ENCODE data around the gene WBP1L.
"Not testable (repeated sequence)": the region's sequence is repeated elsewhere in the genome, so short reads cannot be mapped to it uniquely, and the experiment has no call there.

The WBP1L gene

DNA sequence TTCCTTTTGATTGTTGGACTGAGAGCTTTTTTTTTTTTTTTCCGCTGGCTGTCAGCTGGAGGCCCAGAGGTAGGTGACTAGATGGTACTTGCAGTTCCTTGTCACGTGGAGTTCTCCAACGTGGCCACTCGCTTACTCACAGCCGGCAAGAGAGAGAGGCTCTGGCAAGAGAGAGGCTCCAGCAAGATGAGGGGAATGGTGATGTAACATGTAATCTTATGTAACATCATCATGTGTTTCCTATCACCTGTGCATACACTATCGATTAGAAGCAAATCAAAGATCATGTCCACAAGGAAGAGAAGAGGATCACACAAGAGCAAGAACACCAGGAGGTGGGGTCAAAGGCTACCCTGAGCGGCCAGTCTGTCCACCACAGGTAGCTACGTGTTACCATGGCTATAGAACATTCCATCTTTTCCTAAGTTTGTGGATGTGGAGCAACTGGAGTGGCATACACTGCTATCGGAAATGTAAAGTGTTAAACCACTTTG is 106.3 kb downstream of the WBP1L start:
- DNase-seq, result no peak

DNA sequence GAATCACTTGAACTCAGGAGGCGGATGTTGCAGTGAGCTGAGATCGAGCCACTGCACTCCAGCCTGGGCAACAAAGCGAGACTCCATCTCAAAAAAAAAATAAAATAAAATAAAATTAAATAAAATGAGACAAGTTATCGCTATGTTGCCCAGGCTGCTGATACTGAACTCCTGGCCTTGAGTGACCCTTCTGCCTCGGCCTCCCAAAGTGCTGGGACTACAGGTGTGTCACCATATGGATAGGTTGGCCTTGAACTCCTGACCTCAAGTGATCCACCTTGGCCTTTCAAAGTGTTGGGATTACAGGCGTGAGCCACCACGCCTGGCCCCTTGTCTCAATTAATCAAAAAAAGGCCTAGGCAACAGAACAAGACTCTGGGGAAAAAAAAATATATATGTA is 109.5 kb downstream of the WBP1L start:
- DNase-seq, result not testable (repeated sequence)

DNA sequence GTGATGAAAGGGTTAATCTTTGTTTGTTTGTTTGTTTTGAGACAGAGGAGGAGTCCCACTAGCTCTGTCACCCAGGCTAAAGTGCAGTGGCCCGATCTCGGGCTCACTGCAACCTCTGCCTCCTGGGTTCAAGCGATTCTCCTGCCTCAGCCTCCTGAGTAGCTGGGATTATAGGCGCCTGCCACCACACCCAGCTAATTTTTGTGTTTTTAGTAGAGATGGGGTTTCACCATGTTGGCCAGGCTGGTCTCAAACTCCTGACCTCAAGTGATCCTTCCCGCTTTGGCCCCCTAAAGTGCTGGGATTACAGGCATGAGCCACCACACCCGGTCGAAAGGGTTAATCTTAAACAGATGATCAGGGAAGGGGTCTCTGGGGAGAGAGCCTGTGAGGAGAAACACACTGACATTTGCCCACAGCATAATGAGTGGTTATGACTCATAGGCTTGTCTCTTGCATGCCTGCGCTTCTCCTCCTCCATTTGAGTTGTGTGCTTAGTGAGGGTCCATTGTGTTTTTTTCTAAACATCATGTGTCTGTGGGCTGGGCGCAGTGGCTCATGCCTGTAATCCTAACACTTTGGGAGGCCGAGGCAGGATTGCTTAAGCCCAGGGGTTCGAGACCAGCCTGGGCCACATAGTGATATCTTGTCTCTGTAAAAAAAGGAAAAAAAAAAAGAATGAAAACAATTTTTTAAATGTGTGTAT is 112.1 kb downstream of the WBP1L start:
- DNase-seq, result not testable (repeated sequence)

DNA sequence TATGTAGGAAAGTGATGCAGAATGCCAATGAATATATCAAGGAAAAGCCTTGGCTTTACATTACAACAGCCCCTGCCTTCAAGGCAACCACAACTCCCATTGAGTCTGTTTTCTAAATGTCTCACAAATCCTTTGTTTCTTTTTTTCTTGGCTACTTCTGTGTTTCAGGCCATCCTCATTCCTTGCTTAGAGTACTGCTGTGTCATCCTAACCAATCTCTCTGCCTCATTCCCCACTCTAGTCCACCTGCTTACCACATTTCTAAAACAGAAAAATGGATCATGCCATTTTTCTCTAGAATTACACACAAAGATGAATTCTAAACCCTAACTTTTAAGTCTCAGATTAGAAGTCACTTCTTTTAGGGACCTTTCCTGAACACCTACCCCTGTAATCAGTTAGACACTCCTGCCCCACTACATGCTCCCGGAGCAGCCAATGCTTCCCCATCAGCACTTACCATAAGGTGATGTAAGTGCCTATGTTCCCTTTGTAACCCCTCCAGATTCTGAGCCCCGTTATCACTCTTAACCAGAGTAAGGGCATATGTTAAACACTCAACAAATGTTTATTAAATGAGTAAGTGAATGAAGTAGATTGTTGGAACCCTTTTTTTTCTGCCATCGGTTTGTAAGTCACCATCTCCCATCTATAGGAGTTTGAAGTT is 113.1 kb downstream of the WBP1L start:
- no peak for DNase-seq

DNA sequence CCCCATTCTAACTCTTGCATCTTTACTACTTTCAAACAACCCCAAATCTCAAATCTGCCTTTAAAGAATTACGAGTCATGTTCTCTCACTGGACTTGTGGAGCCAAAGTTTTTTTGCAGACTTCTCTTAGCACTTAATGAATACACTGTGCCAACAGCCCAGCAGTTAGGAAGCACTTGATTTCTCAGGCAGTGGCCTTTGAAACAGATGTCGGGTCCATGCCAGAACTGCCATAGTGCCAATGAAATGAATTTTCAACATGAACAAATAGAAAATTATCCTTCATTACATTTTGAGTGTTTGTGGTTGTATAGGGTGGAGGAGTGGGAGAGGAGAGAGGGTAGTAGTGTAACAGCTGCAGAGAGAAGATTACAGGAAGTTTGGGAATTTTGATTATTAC is 116.2 kb downstream of the WBP1L start:
- no peak for DNase-seq

DNA sequence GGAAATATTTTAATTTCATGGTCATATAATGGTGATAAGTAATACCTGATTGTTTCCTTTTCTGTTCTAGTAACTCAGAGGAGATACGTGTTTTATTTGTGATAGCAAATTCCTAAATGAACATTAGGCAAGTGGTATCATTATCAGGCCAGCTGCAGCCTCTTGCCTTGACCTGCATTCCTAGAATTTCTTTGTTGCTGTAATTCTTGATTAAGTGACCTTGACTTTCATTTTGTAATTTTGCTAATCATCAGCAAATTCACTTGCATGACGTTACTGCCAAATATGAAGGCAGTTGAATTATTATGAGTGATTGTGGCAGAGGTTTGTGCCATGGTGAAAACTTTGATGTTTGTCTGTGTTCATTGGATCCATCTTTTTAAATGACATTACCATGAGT is 119.9 kb downstream of the WBP1L start:
- no peak for DNase-seq

GRCh38 chr10:102865620-102866019 is 121.9 kb downstream of the WBP1L start:
- DNase-seq, result no peak

Measured in activated naive CD4-positive, alpha-beta T cell (primary cell).